HCT116 (cell line): ENCODE data around the gene KCNMB1. TPM values are rescaled to one million over a fixed set of nuclear protein-coding genes. Genes with fewer than 3 reads are reported as not detected.

ENCODE experiments used
- ATAC-seq: fragments of 200-7000 bp; cut with Tn5 transposase; 2 replicates; pipeline ENCODE4 v1.9.1; 2020; ENCODE audit warnings: mild to moderate bottlenecking, moderate library complexity
- BruUV-seq: library from RNA; stranded (reverse); fragments of 400-500 nt; replicated peaks from 2 replicates; lab custom pipeline; 2021; lab: Mats Ljungman, UMichigan
- CTCF ChIA-PET: fragments of 300-600 bp; sonication (Branson Sonifier 250); formaldehyde crosslinking; loops from one replicate; lab custom pipeline; 2021; ENCODE audit warnings: antibody characterized with exemption; lab: Charles Lee
- POLR2A ChIA-PET: fragments of 300-600, 350-600 bp; sonication (Branson Sonifier 250); formaldehyde crosslinking; loops from one replicate; lab custom pipeline; 2021; ENCODE audit warnings: antibody characterized with exemption; lab: Charles Lee
- RAD21 ChIA-PET, 2 experiments: fragments of 300-600 bp; sonication (Branson Sonifier 250); formaldehyde crosslinking; loops; one replicate each; lab custom pipeline; 2023; ENCODE audit warnings: low total read pairs in 2 of 2; ENCODE audit not compliant: uncharacterized antibody in 2 of 2, unreplicated experiment in 2 of 2, low non-redundant PET in 1 of 2; lab: Charles Lee
- DNase-seq: peaks from one replicate; pipeline ENCODE4 v3.0.0-alpha.2; 2010; ENCODE audit warnings: low read depth, low spot score
- H2AFZ ChIP-seq: fragments of 200-600 bp; shearing (Covaris generic), sonication (generic); 2 replicates; pipeline ENCODE4 v1.6.1; 2017; ENCODE audit warnings: low read depth, mixed run types, mixed read lengths, antibody characterized with exemption, low read length; ENCODE audit not compliant: poor library complexity, severe bottlenecking
- H3K27ac ChIP-seq: 2 replicates; pipeline ENCODE4 v1.5.1; 2012; ENCODE audit warnings: low read depth, low read length
- H3K27me3 ChIP-seq: fragments of 200-600 bp; sonication (generic); 2 replicates; pipeline ENCODE4 v1.6.1; 2016; ENCODE audit warnings: mixed run types, low read length, mixed read lengths; ENCODE audit not compliant: insufficient read depth
- H3K36me3 ChIP-seq, 2 experiments: fragments of 200-500 bp in 1 of 2; fragments of 200-600 bp in 1 of 2; sonication (Bioruptor generic) in 1 of 2; sonication (generic) in 1 of 2; 2 replicates each; pipeline versions ENCODE4 v1.5.1 to v1.6.1; 2014 to 2016; ENCODE audit warnings: low read length in 2 of 2, inconsistent platforms in 1 of 2, mixed read lengths in 1 of 2, mixed run types in 1 of 2; ENCODE audit not compliant: insufficient read depth in 2 of 2, control insufficient read depth in 1 of 2
- H3K4me1 ChIP-seq, 2 experiments: fragments of 200-600 bp in 1 of 2; sonication (generic) in 1 of 2; 2 replicates each; pipeline versions ENCODE4 v1.5.1 to v1.6.1; 2012 to 2017; ENCODE audit warnings: low read length in 2 of 2, inconsistent platforms in 1 of 2, mild to moderate bottlenecking in 1 of 2, mixed read lengths in 1 of 2, mixed run types in 1 of 2, moderate library complexity in 1 of 2; ENCODE audit not compliant: insufficient read depth in 2 of 2, control insufficient read depth in 1 of 2
- H3K4me2 ChIP-seq: fragments of 200-600 bp; sonication (generic); 2 replicates; pipeline ENCODE4 v1.6.1; 2017; ENCODE audit warnings: mixed run types, low read length, mixed read lengths
- H3K4me3 ChIP-seq, 2 experiments: fragments of 200-600 bp in 1 of 2; sonication (generic) in 1 of 2; replicated peaks in 1 of 2; 2 replicates each; pipeline ENCODE4 v1.5.1; 2011 to 2016; ENCODE audit warnings: low read length in 2 of 2, control low read depth in 1 of 2, low read depth in 1 of 2, mild to moderate bottlenecking in 1 of 2, mixed read lengths in 1 of 2, mixed run types in 1 of 2
- H3K79me2 ChIP-seq: fragments of 200-600 bp; sonication (generic); 2 replicates; pipeline ENCODE4 v1.6.1; 2017; ENCODE audit warnings: mild to moderate bottlenecking, mixed run types, low read length, moderate library complexity, mixed read lengths; ENCODE audit not compliant: insufficient read depth
- H3K9ac ChIP-seq: fragments of 200-600 bp; sonication (generic); 2 replicates; pipeline ENCODE4 v1.6.1; 2016; ENCODE audit warnings: low read length, mixed read lengths
- H3K9me2 ChIP-seq: fragments of 200-600 bp; sonication (generic), shearing (Covaris generic); 2 replicates; pipeline ENCODE4 v1.6.1; 2017; ENCODE audit warnings: mixed run types, mild to moderate bottlenecking, moderate library complexity; ENCODE audit not compliant: insufficient read depth
- H3K9me3 ChIP-seq, 2 experiments: fragments of 200-500 bp in 1 of 2; fragments of 200-600 bp in 1 of 2; sonication (Bioruptor generic) in 1 of 2; sonication (generic) in 1 of 2; 2 replicates each; pipeline ENCODE4 v1.6.1; 2014 to 2017; ENCODE audit warnings: low read length in 2 of 2, mixed read lengths in 2 of 2, inconsistent platforms in 1 of 2, low read depth in 1 of 2, mild to moderate bottlenecking in 1 of 2, mixed run types in 1 of 2, moderate library complexity in 1 of 2; ENCODE audit not compliant: control insufficient read depth in 1 of 2, insufficient read depth in 1 of 2
- H4K20me1 ChIP-seq: fragments of 200-600 bp; sonication (generic), shearing (Covaris generic); 2 replicates; pipeline ENCODE4 v1.6.1; 2017; ENCODE audit warnings: mixed run types, mild to moderate bottlenecking, moderate library complexity; ENCODE audit not compliant: insufficient read depth
- CEBPB ChIP-seq: IDR thresholded peaks from 2 replicates; pipeline ENCODE4 v1.6.1; 2012; ENCODE audit warnings: low read depth
- CTCF ChIP-seq, 3 experiments: fragments of 200-600 bp in 1 of 3; sonication (generic) in 1 of 3; IDR thresholded peaks in 2 of 3; conservative IDR thresholded peaks in 1 of 3; 2 replicates each; pipeline ENCODE4 v1.5.1; 2012 to 2017; ENCODE audit warnings: low read depth in 2 of 3, low read length in 2 of 3, antibody characterized with exemption in 1 of 3, borderline replicate concordance in 1 of 3, control low read depth in 1 of 3, mild to moderate bottlenecking in 1 of 3, mixed read lengths in 1 of 3, mixed run types in 1 of 3, moderate library complexity in 1 of 3; ENCODE audit not compliant: insufficient read depth in 1 of 3
- EGR1 ChIP-seq: IDR thresholded peaks from 2 replicates; pipeline ENCODE4 v1.6.1; 2012; ENCODE audit warnings: low read depth
- ELF1 ChIP-seq: IDR thresholded peaks from 2 replicates; pipeline ENCODE4 v1.6.1; 2012; ENCODE audit warnings: low read depth, borderline replicate concordance
- EZH2 ChIP-seq: fragments of 200-600 bp; sonication (generic); IDR thresholded peaks from 2 replicates; pipeline ENCODE4 v1.6.1; 2017; ENCODE audit warnings: antibody characterized with exemption, mixed run types
- EZH2phosphoT487 ChIP-seq: fragments of 200-600 bp; IDR thresholded peaks from 2 replicates; pipeline ENCODE4 v1.6.1; 2018; ENCODE audit warnings: antibody characterized with exemption, borderline replicate concordance
- FOSL1 ChIP-seq: IDR thresholded peaks from 2 replicates; pipeline ENCODE4 v1.6.1; 2012; ENCODE audit warnings: low read depth
- JUND ChIP-seq: IDR thresholded peaks from 2 replicates; pipeline ENCODE4 v1.6.1; 2012
- POLR2A ChIP-seq: IDR thresholded peaks from 2 replicates; pipeline ENCODE4 v1.7.0; 2011; ENCODE audit warnings: borderline replicate concordance; ENCODE audit not compliant: insufficient read depth, insufficient read length; ENCODE audit errors: extremely low read depth
- POLR2AphosphoS5 ChIP-seq: IDR thresholded peaks from 2 replicates; pipeline ENCODE4 v1.6.1; 2011; ENCODE audit warnings: mild to moderate bottlenecking, low read depth, low read length, moderate library complexity
- REST ChIP-seq: IDR thresholded peaks from 2 replicates; pipeline ENCODE4 v1.6.1; 2012; ENCODE audit warnings: low read depth
- SIN3A ChIP-seq: IDR thresholded peaks from 2 replicates; pipeline ENCODE4 v1.6.1; 2012; ENCODE audit warnings: low read depth
- SP1 ChIP-seq: IDR thresholded peaks from 2 replicates; pipeline ENCODE4 v1.6.1; 2012; ENCODE audit warnings: low read depth
- TCF7L2 ChIP-seq: IDR thresholded peaks from 2 replicates; pipeline ENCODE4 v1.7.0; 2011; ENCODE audit warnings: borderline replicate concordance, inconsistent platforms; ENCODE audit not compliant: insufficient read depth, insufficient read length; ENCODE audit errors: extremely low read depth
- ZBTB33 ChIP-seq: IDR thresholded peaks from 2 replicates; pipeline ENCODE4 v1.6.1; 2011; ENCODE audit warnings: mild to moderate bottlenecking, low read length, moderate library complexity; ENCODE audit not compliant: insufficient replicate concordance; ENCODE audit errors: extremely low read depth
- ZFX ChIP-seq: fragments of 450-650 bp; IDR thresholded peaks from 2 replicates; pipeline ENCODE4 v1.6.1; 2017
- ZNF274 ChIP-seq: fragments of 200-500 bp; sonication (Bioruptor generic); IDR thresholded peaks from 2 replicates; pipeline ENCODE4 v1.6.1; 2014; ENCODE audit warnings: mild to moderate bottlenecking, low read depth, low read length, inconsistent platforms
- intact Hi-C: fragments of 100-400 bp; cut with micrococcal nuclease; formaldehyde crosslinking; loops from 2 replicates; pipeline ENCODE4 v1.10.0; 2022
- total RNA-seq: library from RNA; stranded (reverse); gene quantifications from one replicate; pipeline ENCODE4 v1.2.1, GENCODE V29; 2021; ENCODE audit not compliant: unreplicated experiment
- TF ChIP-seq, protein P1 (sequence below): IDR thresholded peaks from 2 replicates; pipeline ENCODE4 v1.6.1; 2012
- TF ChIP-seq, protein P2 (sequence below): IDR thresholded peaks from 2 replicates; pipeline ENCODE4 v1.6.1; 2012

KCNMB1 gene
- total RNA-seq, 1 experiment from 2014 or later: not detected

- no peak overlapping the region for H2AFZ ChIP-seq
- no peaks in the 10 kb centered on the region for H4K20me1 ChIP-seq
- H3K27ac ChIP-seq: no peak overlapping the region
- H3K4me3 ChIP-seq: no peak overlapping the region
- no peak overlapping the region for H3K4me2 ChIP-seq
- H3K4me1 ChIP-seq: no peaks in the 10 kb centered on the region
- ChIA-PET RAD21 (interaction anchor here (0.6 to 0.8 kb wide), 2 partner anchors 71 to 72 kb away, joined by 3 read pairs; no protein-coding TSS in a partner anchor), POLR2A (no interaction called here), CTCF (interaction anchor here (0.7 to 2.4 kb wide), 10 partner anchors 10 to 154 kb away, joined by 3 to 30 read pairs (median 4); no protein-coding TSS in a partner anchor)
- no TSS peak for BruUV-seq
- no peaks in the 10 kb centered on the region for H3K36me3 ChIP-seq
- no peak for DNase-seq
- no peaks in the 10 kb centered on the region for H3K79me2 ChIP-seq
- no peaks in the 10 kb centered on the region for H3K9me3 ChIP-seq
- ATAC-seq: no peak
- H3K27me3 ChIP-seq: peaks cover 30% of the 10 kb centered on the region
- H3K9ac ChIP-seq: no peak overlapping the region
- TF ChIP-seq TCF7L2: no peak
- TF ChIP-seq CEBPB: no peak
- no peak for TF ChIP-seq POLR2AphosphoS5
- no peak for TF ChIP-seq FOSL1
- no peak for TF ChIP-seq EZH2phosphoT487
- no peak for TF ChIP-seq REST
- no peak for TF ChIP-seq SP1
- TF ChIP-seq ZNF274: no peak
- TF ChIP-seq ELF1: no peak
- TF ChIP-seq ZFX: no peak
- TF ChIP-seq EGR1: no peak
- TF ChIP-seq, protein P1, sequence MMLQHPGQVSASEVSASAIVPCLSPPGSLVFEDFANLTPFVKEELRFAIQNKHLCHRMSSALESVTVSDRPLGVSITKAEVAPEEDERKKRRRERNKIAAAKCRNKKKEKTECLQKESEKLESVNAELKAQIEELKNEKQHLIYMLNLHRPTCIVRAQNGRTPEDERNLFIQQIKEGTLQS: no peak
- TF ChIP-seq SIN3A: no peak
- TF ChIP-seq JUND: no peak
- TF ChIP-seq, protein P2, sequence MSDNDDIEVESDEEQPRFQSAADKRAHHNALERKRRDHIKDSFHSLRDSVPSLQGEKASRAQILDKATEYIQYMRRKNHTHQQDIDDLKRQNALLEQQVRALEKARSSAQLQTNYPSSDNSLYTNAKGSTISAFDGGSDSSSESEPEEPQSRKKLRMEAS: no peak
- TF ChIP-seq POLR2A: no peak
- no peak for TF ChIP-seq EZH2
- no peak for TF ChIP-seq ZBTB33
- TF ChIP-seq CTCF (IDR thresholded peaks at IDR 0.05 in 2 of 3, conservative IDR thresholded peaks at IDR 0.05 in 1 of 3; ENCODE audit: borderline replicate concordance in 1 of 3, insufficient read depth in 1 of 3, low read depth in 2 of 3, low read length in 2 of 3): no peak
- intact Hi-C loops: no loop called here
- no peaks in the 10 kb centered on the region for H3K9me2 ChIP-seq
Measured at GRCh38 chr5:170338291-170338690, 50.9 kb downstream of the KCNMB1 start.
